Panc1 (cell line): Measurements from ENCODE around the gene TMEM233. TPM values are rescaled to one million over a fixed set of nuclear protein-coding genes. Genes with fewer than 3 reads are reported as not detected.

ENCODE experiments used
- ATAC-seq: fragments of 200-7000 bp; cut with Tn5 transposase; 2 replicates; pipeline ENCODE4 v1.9.1; 2020; ENCODE audit warnings: mild to moderate bottlenecking, moderate library complexity
- BruUV-seq: library from RNA; stranded (reverse); fragments of 400-500 nt; replicated peaks from 2 replicates; lab custom pipeline; 2021; lab: Mats Ljungman, UMichigan
- CTCF ChIA-PET: fragments of 300-600 bp; sonication (Branson Sonifier 250); formaldehyde crosslinking; loops from one replicate; lab custom pipeline; 2022; ENCODE audit warnings: antibody characterized with exemption; lab: Charles Lee
- POLR2A ChIA-PET: fragments of 300-600 bp; sonication (Branson Sonifier 250); formaldehyde crosslinking; loops from one replicate; lab custom pipeline; 2022; ENCODE audit warnings: antibody characterized with exemption; lab: Charles Lee
- DNase-seq: peaks from one replicate; pipeline ENCODE4 v3.0.0-alpha.2; 2010; ENCODE audit warnings: low read depth, low spot score
- H3K27ac ChIP-seq: 2 replicates; pipeline ENCODE4 v1.5.1; 2011; ENCODE audit warnings: mild to moderate bottlenecking, low read length, inconsistent platforms
- H3K27me3 ChIP-seq: fragments of 200-500 bp; sonication (Bioruptor generic); 2 replicates; pipeline ENCODE4 v1.6.0; 2014; ENCODE audit warnings: low read length, inconsistent platforms; ENCODE audit not compliant: control insufficient read depth, insufficient read depth
- H3K36me3 ChIP-seq: fragments of 200-500 bp; sonication (Bioruptor generic); 2 replicates; pipeline ENCODE4 v1.5.1; 2014; ENCODE audit warnings: inconsistent platforms, mild to moderate bottlenecking, low read length, moderate library complexity; ENCODE audit not compliant: control insufficient read depth, insufficient read depth
- H3K4me1 ChIP-seq: 2 replicates; pipeline ENCODE4 v1.5.1; 2011; ENCODE audit warnings: inconsistent platforms, mild to moderate bottlenecking, low read length, moderate library complexity; ENCODE audit not compliant: control insufficient read depth, insufficient read depth
- H3K4me3 ChIP-seq, 2 experiments: 2 replicates each; pipeline ENCODE4 v1.5.1; 2011 to 2012; ENCODE audit warnings: low read depth in 2 of 2, low read length in 2 of 2, mild to moderate bottlenecking in 2 of 2, inconsistent platforms in 1 of 2, moderate library complexity in 1 of 2
- H3K9me3 ChIP-seq: fragments of 200-500 bp; sonication (Bioruptor generic); 2 replicates; pipeline ENCODE4 v1.5.1; 2014; ENCODE audit warnings: low read depth, mild to moderate bottlenecking, inconsistent platforms, low read length, moderate library complexity; ENCODE audit not compliant: control insufficient read depth, insufficient read depth
- CTCF ChIP-seq: fragments of 450-650 bp; IDR thresholded peaks from 2 replicates; pipeline ENCODE4 v1.5.1; 2017; ENCODE audit warnings: mild to moderate bottlenecking
- POLR2AphosphoS5 ChIP-seq: IDR thresholded peaks from 2 replicates; pipeline ENCODE4 v1.6.1; 2012; ENCODE audit warnings: mild to moderate bottlenecking, low read depth, low read length, moderate library complexity
- REST ChIP-seq, 2 experiments: IDR thresholded peaks; 2 replicates each; pipeline ENCODE4 v1.6.1; 2011 to 2012; ENCODE audit warnings: low read depth in 2 of 2, control low read depth in 1 of 2, low read length in 1 of 2, mild to moderate bottlenecking in 1 of 2, moderate library complexity in 1 of 2; ENCODE audit not compliant: insufficient read depth in 1 of 2
- SIN3A ChIP-seq: IDR thresholded peaks from 2 replicates; pipeline ENCODE4 v1.6.1; 2012; ENCODE audit warnings: low read depth, mild to moderate bottlenecking, low read length, moderate library complexity, borderline replicate concordance; ENCODE audit not compliant: insufficient read depth
- TCF7L2 ChIP-seq: IDR thresholded peaks from 2 replicates; pipeline ENCODE4 v1.6.1; 2011; ENCODE audit warnings: mild to moderate bottlenecking, low read depth, low read length, inconsistent platforms
- in situ Hi-C: cut with HindIII; loops from 2 replicates; pipeline ENCODE4 v1.10.0; 2016; ENCODE audit warnings: low sequenced_read_pairs, low pct_unique_long_range_greater_than_20kb
- intact Hi-C: fragments of 100-400 bp; cut with micrococcal nuclease; formaldehyde crosslinking; loops from one replicate; pipeline ENCODE4 v1.10.0; 2022; ENCODE audit not compliant: unreplicated experiment
- total RNA-seq: library from RNA; stranded (reverse); gene quantifications from one replicate; pipeline ENCODE4 v1.2.1, GENCODE V29; 2021; ENCODE audit not compliant: unreplicated experiment

The TMEM233 gene
- total RNA-seq, 1 experiment from 2014 or later, result not detected

- CTCF ChIA-PET, result no interaction called here
- POLR2A ChIA-PET, result no interaction called here
These were observed 37.5 kb downstream of the TMEM233 start for GRCh38 chr12:119630962-119631550.

GRCh38 chr12:119631930-119632678 is 38.5 kb downstream of the TMEM233 start:
- H3K27ac ChIP-seq, result no peak overlapping the region
- BruUV-seq, result no TSS peak
- in situ Hi-C loops (no loop called here), intact Hi-C loops (no loop called here)
- ChIA-PET POLR2A (no interaction called here), CTCF (no interaction called here)
- H3K4me3 ChIP-seq, result no peak overlapping the region
- H3K4me1 ChIP-seq, result no peaks in the 10 kb centered on the region
- peaks cover 5% of the 10 kb centered on the region for H3K27me3 ChIP-seq
- ATAC-seq, result no peak
- H3K36me3 ChIP-seq, result no peaks in the 10 kb centered on the region
- no peak for DNase-seq
- H3K9me3 ChIP-seq, result no peaks in the 10 kb centered on the region
- no peak for TF ChIP-seq SIN3A
- no peak for TF ChIP-seq REST (IDR thresholded peaks at IDR 0.05; ENCODE audit: insufficient read depth in 1 of 2, low read depth in 2 of 2, low read length in 1 of 2)
- no peak for TF ChIP-seq CTCF
- TF ChIP-seq POLR2AphosphoS5, result no peak

More at GRCh38 chr12:119630962-119631550, 37.5 kb downstream of the TMEM233 start:
- no peak for DNase-seq
- TF ChIP-seq SIN3A (no peak), TCF7L2 (no peak), POLR2AphosphoS5 (no peak), REST (IDR thresholded peaks at IDR 0.05; ENCODE audit: insufficient read depth in 1 of 2, low read depth in 2 of 2, low read length in 1 of 2) (no peak), CTCF (no peak)
- in situ Hi-C loops (no loop called here), intact Hi-C loops (no loop called here)
- Histone ChIP-seq H3K4me3 (no peak overlapping the region), H3K27me3 (peaks cover 5% of the 10 kb centered on the region), H3K9me3 (no peaks in the 10 kb centered on the region), H3K36me3 (no peaks in the 10 kb centered on the region), H3K4me1 (no peaks in the 10 kb centered on the region), H3K27ac (no peak overlapping the region)
- ATAC-seq, result no peak
- BruUV-seq, result no TSS peak
